ENCODE results near the gene ETNK1.

Gene ETNK1

DNA sequence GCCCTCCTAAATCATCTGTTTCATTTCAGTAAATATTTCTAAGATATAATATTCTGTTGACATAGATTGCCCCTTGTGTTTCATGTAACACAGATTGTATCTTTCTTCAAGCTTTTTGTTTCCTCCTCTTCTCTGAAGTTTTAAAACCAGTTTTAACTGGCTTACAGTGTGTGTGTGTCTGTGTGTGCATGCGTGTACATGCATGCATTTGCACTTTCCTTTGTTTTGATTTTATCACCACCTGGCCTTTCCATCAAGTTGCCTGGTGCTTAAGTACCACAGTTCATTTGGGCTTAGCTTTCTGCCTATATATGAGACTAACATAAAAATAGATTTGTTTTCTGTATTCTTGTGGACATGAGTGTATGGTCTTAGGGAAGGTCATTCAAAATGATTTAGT is 31.9 kb downstream of the ETNK1 start:
- ATAC-seq (ENCODE audit: insufficient read depth, low read depth) (no peak), DNase-seq (no peak)
- H3K9me3 ChIP-seq (ENCODE audit: insufficient read depth, low read length, severe bottlenecking) = no peaks in the 10 kb centered on the region
- H4K20me1 ChIP-seq (ENCODE audit: insufficient read depth, low read length) = peaks cover 7% of the 10 kb centered on the region; the same call in 1 of the 2 replicates
- no peak overlapping the region for H3K4me3 ChIP-seq (ENCODE audit: low read depth in 1 of 2, low read length in 2 of 2)
- no peak overlapping the region for H3K9ac ChIP-seq (ENCODE audit: low read depth, low read length)
- H3K4me2 ChIP-seq (ENCODE audit: insufficient read depth, low read length) = no peak overlapping the region
- H3K36me3 ChIP-seq (ENCODE audit: insufficient read depth, low read length) = peaks cover 30% of the 10 kb centered on the region; the same call in 1 of the 2 replicates
- H3K79me2 ChIP-seq (ENCODE audit: insufficient read depth, low read length) = peaks cover 38% of the 10 kb centered on the region
- TF ChIP-seq CTCF (IDR thresholded peaks at IDR 0.05; ENCODE audit: borderline replicate concordance, extremely low read depth, low read length, poor library complexity, severe bottlenecking) = no peak
- no peak for TF ChIP-seq EZH2 (IDR thresholded peaks at IDR 0.05; ENCODE audit: borderline replicate concordance, low read depth, low read length, severe bottlenecking)
- H3K4me1 ChIP-seq (ENCODE audit: insufficient read depth, low read length) = no peaks in the 10 kb centered on the region
- no peak overlapping the region for H3K27ac ChIP-seq (ENCODE audit: low read length)
- no peaks in the 10 kb centered on the region for H3K27me3 ChIP-seq (ENCODE audit: insufficient read depth, low read length, poor library complexity)
- H2AFZ ChIP-seq (ENCODE audit: low read depth, low read length) = no peak overlapping the region

DNA sequence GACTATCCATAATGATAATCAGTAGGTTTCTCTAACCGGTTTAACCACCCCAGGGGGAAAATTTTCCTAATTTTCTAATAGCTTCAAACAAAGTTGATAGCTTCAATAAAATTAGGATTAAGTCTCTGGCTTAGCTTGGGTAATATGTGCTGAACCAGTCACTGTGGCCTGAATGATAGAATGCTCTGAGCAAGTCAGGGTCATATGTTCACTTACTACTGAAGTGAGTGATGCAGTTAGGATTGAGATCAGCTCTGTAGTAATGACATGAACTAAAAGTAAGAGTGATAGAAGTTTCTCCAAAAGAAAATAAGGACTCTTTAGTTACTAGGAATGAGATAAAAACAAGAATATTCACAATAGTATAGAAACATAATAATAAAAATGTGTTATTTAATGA is 32.6 kb downstream of the ETNK1 start:
- Histone ChIP-seq H4K20me1 (ENCODE audit: insufficient read depth, low read length) (peaks cover 7% of the 10 kb centered on the region; the same call in 1 of the 2 replicates), H3K4me1 (ENCODE audit: insufficient read depth, low read length) (no peaks in the 10 kb centered on the region), H3K4me3 (ENCODE audit: low read depth in 1 of 2, low read length in 2 of 2) (no peak overlapping the region), H3K4me2 (ENCODE audit: insufficient read depth, low read length) (no peak overlapping the region), H3K36me3 (ENCODE audit: insufficient read depth, low read length) (peaks cover 32% of the 10 kb centered on the region; the same call in 1 of the 2 replicates), H3K27me3 (ENCODE audit: insufficient read depth, low read length, poor library complexity) (no peaks in the 10 kb centered on the region), H3K9me3 (ENCODE audit: insufficient read depth, low read length, severe bottlenecking) (no peaks in the 10 kb centered on the region), H3K27ac (ENCODE audit: low read length) (no peak overlapping the region), H3K9ac (ENCODE audit: low read depth, low read length) (no peak overlapping the region), H3K79me2 (ENCODE audit: insufficient read depth, low read length) (peaks cover 31% of the 10 kb centered on the region), H2AFZ (ENCODE audit: low read depth, low read length) (no peak overlapping the region)
- DNase-seq (no peak), ATAC-seq (ENCODE audit: insufficient read depth, low read depth) (no peak)
- no peak for TF ChIP-seq EZH2 (IDR thresholded peaks at IDR 0.05; ENCODE audit: borderline replicate concordance, low read depth, low read length, severe bottlenecking)

DNA sequence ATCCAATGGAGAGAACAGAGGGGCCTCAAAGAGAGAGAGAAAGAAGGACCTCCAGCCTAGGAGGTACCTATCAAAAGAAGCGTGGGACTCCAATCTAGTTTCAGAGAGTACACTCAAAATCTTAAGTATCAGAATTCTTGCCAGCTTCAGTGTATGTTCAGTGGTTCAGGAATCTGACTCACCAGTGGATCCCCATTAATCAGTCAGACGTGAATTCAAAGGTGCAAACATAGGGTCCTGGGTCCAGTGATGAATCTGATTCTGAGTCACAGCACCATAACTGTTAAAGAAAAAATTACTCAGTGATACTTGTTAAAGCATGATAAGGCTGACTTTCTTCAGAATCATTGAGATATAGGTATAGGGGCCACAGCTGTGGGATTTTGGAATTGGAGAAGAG is 33.2 kb downstream of the ETNK1 start:
- peaks cover 32% of the 10 kb centered on the region; the same call in 1 of the 2 replicates for H3K36me3 ChIP-seq (ENCODE audit: insufficient read depth, low read length)
- H3K4me2 ChIP-seq (ENCODE audit: insufficient read depth, low read length) = no peak overlapping the region
- H2AFZ ChIP-seq (ENCODE audit: low read depth, low read length) = no peak overlapping the region
- H4K20me1 ChIP-seq (ENCODE audit: insufficient read depth, low read length) = peaks cover 7% of the 10 kb centered on the region; the same call in 1 of the 2 replicates
- H3K9me3 ChIP-seq (ENCODE audit: insufficient read depth, low read length, severe bottlenecking) = no peaks in the 10 kb centered on the region
- TF ChIP-seq CTCF (IDR thresholded peaks at IDR 0.05; ENCODE audit: borderline replicate concordance, extremely low read depth, low read length, poor library complexity, severe bottlenecking) = no peak
- no peak for TF ChIP-seq EZH2 (IDR thresholded peaks at IDR 0.05; ENCODE audit: borderline replicate concordance, low read depth, low read length, severe bottlenecking)
- H3K79me2 ChIP-seq (ENCODE audit: insufficient read depth, low read length) = peaks cover 25% of the 10 kb centered on the region
- no peak for DNase-seq
- ATAC-seq (ENCODE audit: insufficient read depth, low read depth) = no peak
- no peak overlapping the region for H3K4me3 ChIP-seq (ENCODE audit: low read depth in 1 of 2, low read length in 2 of 2)
- H3K27me3 ChIP-seq (ENCODE audit: insufficient read depth, low read length, poor library complexity) = no peaks in the 10 kb centered on the region
- no peak overlapping the region for H3K9ac ChIP-seq (ENCODE audit: low read depth, low read length)
- no peak overlapping the region for H3K27ac ChIP-seq (ENCODE audit: low read length)
- H3K4me1 ChIP-seq (ENCODE audit: insufficient read depth, low read length) = no peaks in the 10 kb centered on the region

DNA sequence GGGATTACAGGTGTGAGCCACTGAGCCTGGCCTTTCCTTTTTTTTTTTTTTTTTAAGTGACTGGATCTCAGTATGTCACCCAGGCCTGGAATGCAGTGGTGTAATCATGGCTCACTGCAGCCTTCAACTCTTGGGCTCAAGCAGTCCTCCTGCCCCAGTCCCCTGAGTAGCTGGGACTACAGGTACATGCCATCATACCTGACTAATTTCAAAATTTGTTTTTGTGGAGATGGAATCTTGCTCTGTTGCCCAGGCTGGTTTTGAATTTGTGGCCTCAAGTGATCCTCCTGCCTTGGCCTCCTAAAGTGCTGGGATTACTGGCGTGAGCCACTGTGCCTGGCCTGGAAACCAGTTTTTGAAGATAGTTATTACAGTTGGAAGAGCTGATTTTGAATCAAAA is 37.4 kb downstream of the ETNK1 start:
- TF ChIP-seq CTCF (IDR thresholded peaks at IDR 0.05; ENCODE audit: borderline replicate concordance, extremely low read depth, low read length, poor library complexity, severe bottlenecking) = no peak
- no peak for TF ChIP-seq EZH2 (IDR thresholded peaks at IDR 0.05; ENCODE audit: borderline replicate concordance, low read depth, low read length, severe bottlenecking)
- Histone ChIP-seq H3K36me3 (ENCODE audit: insufficient read depth, low read length) (peaks cover 43% of the 10 kb centered on the region; the same call in 1 of the 2 replicates), H3K27ac (ENCODE audit: low read length) (no peak overlapping the region), H3K4me2 (ENCODE audit: insufficient read depth, low read length) (no peak overlapping the region), H3K27me3 (ENCODE audit: insufficient read depth, low read length, poor library complexity) (no peaks in the 10 kb centered on the region), H4K20me1 (ENCODE audit: insufficient read depth, low read length) (no peaks in the 10 kb centered on the region), H3K4me1 (ENCODE audit: insufficient read depth, low read length) (no peaks in the 10 kb centered on the region), H3K4me3 (ENCODE audit: low read depth in 1 of 2, low read length in 2 of 2) (no peak overlapping the region), H3K9ac (ENCODE audit: low read depth, low read length) (no peak overlapping the region), H3K9me3 (ENCODE audit: insufficient read depth, low read length, severe bottlenecking) (no peaks in the 10 kb centered on the region), H2AFZ (ENCODE audit: low read depth, low read length) (no peak overlapping the region), H3K79me2 (ENCODE audit: insufficient read depth, low read length) (no peaks in the 10 kb centered on the region)
- ATAC-seq (ENCODE audit: insufficient read depth, low read depth) (no peak), DNase-seq (no peak)

All from DND-41 (cell line).